HCT116 (cell line): ENCODE data around the gene SHROOM3. TPM values are rescaled to one million over a fixed set of nuclear protein-coding genes. Genes with fewer than 3 reads are reported as not detected.

ENCODE experiments used
- ATAC-seq: fragments of 200-7000 bp; cut with Tn5 transposase; 2 replicates; pipeline ENCODE4 v1.9.1; 2020; ENCODE audit warnings: mild to moderate bottlenecking, moderate library complexity
- BruUV-seq: library from RNA; stranded (reverse); fragments of 400-500 nt; replicated peaks from 2 replicates; lab custom pipeline; 2021; lab: Mats Ljungman, UMichigan
- CTCF ChIA-PET: fragments of 300-600 bp; sonication (Branson Sonifier 250); formaldehyde crosslinking; loops from one replicate; lab custom pipeline; 2021; ENCODE audit warnings: antibody characterized with exemption; lab: Charles Lee
- POLR2A ChIA-PET: fragments of 300-600, 350-600 bp; sonication (Branson Sonifier 250); formaldehyde crosslinking; loops from one replicate; lab custom pipeline; 2021; ENCODE audit warnings: antibody characterized with exemption; lab: Charles Lee
- RAD21 ChIA-PET, 2 experiments: fragments of 300-600 bp; sonication (Branson Sonifier 250); formaldehyde crosslinking; loops; one replicate each; lab custom pipeline; 2023; ENCODE audit warnings: low total read pairs in 2 of 2; ENCODE audit not compliant: uncharacterized antibody in 2 of 2, unreplicated experiment in 2 of 2, low non-redundant PET in 1 of 2; lab: Charles Lee
- DNase-seq: peaks from one replicate; pipeline ENCODE4 v3.0.0-alpha.2; 2010; ENCODE audit warnings: low read depth, low spot score
- H2AFZ ChIP-seq: fragments of 200-600 bp; shearing (Covaris generic), sonication (generic); 2 replicates; pipeline ENCODE4 v1.6.1; 2017; ENCODE audit warnings: low read depth, mixed run types, mixed read lengths, antibody characterized with exemption, low read length; ENCODE audit not compliant: poor library complexity, severe bottlenecking
- H3K27ac ChIP-seq: 2 replicates; pipeline ENCODE4 v1.5.1; 2012; ENCODE audit warnings: low read depth, low read length
- H3K27me3 ChIP-seq: fragments of 200-600 bp; sonication (generic); 2 replicates; pipeline ENCODE4 v1.6.1; 2016; ENCODE audit warnings: mixed run types, low read length, mixed read lengths; ENCODE audit not compliant: insufficient read depth
- H3K36me3 ChIP-seq, 2 experiments: fragments of 200-500 bp in 1 of 2; fragments of 200-600 bp in 1 of 2; sonication (Bioruptor generic) in 1 of 2; sonication (generic) in 1 of 2; 2 replicates each; pipeline versions ENCODE4 v1.5.1 to v1.6.1; 2014 to 2016; ENCODE audit warnings: low read length in 2 of 2, inconsistent platforms in 1 of 2, mixed read lengths in 1 of 2, mixed run types in 1 of 2; ENCODE audit not compliant: insufficient read depth in 2 of 2, control insufficient read depth in 1 of 2
- H3K4me1 ChIP-seq, 2 experiments: fragments of 200-600 bp in 1 of 2; sonication (generic) in 1 of 2; 2 replicates each; pipeline versions ENCODE4 v1.5.1 to v1.6.1; 2012 to 2017; ENCODE audit warnings: low read length in 2 of 2, inconsistent platforms in 1 of 2, mild to moderate bottlenecking in 1 of 2, mixed read lengths in 1 of 2, mixed run types in 1 of 2, moderate library complexity in 1 of 2; ENCODE audit not compliant: insufficient read depth in 2 of 2, control insufficient read depth in 1 of 2
- H3K4me2 ChIP-seq: fragments of 200-600 bp; sonication (generic); 2 replicates; pipeline ENCODE4 v1.6.1; 2017; ENCODE audit warnings: mixed run types, low read length, mixed read lengths
- H3K4me3 ChIP-seq, 2 experiments: fragments of 200-600 bp in 1 of 2; sonication (generic) in 1 of 2; replicated peaks in 1 of 2; 2 replicates each; pipeline ENCODE4 v1.5.1; 2011 to 2016; ENCODE audit warnings: low read length in 2 of 2, control low read depth in 1 of 2, low read depth in 1 of 2, mild to moderate bottlenecking in 1 of 2, mixed read lengths in 1 of 2, mixed run types in 1 of 2
- H3K79me2 ChIP-seq: fragments of 200-600 bp; sonication (generic); 2 replicates; pipeline ENCODE4 v1.6.1; 2017; ENCODE audit warnings: mild to moderate bottlenecking, mixed run types, low read length, moderate library complexity, mixed read lengths; ENCODE audit not compliant: insufficient read depth
- H3K9ac ChIP-seq: fragments of 200-600 bp; sonication (generic); 2 replicates; pipeline ENCODE4 v1.6.1; 2016; ENCODE audit warnings: low read length, mixed read lengths
- H3K9me2 ChIP-seq: fragments of 200-600 bp; sonication (generic), shearing (Covaris generic); 2 replicates; pipeline ENCODE4 v1.6.1; 2017; ENCODE audit warnings: mixed run types, mild to moderate bottlenecking, moderate library complexity; ENCODE audit not compliant: insufficient read depth
- H3K9me3 ChIP-seq, 2 experiments: fragments of 200-500 bp in 1 of 2; fragments of 200-600 bp in 1 of 2; sonication (Bioruptor generic) in 1 of 2; sonication (generic) in 1 of 2; 2 replicates each; pipeline ENCODE4 v1.6.1; 2014 to 2017; ENCODE audit warnings: low read length in 2 of 2, mixed read lengths in 2 of 2, inconsistent platforms in 1 of 2, low read depth in 1 of 2, mild to moderate bottlenecking in 1 of 2, mixed run types in 1 of 2, moderate library complexity in 1 of 2; ENCODE audit not compliant: control insufficient read depth in 1 of 2, insufficient read depth in 1 of 2
- H4K20me1 ChIP-seq: fragments of 200-600 bp; sonication (generic), shearing (Covaris generic); 2 replicates; pipeline ENCODE4 v1.6.1; 2017; ENCODE audit warnings: mixed run types, mild to moderate bottlenecking, moderate library complexity; ENCODE audit not compliant: insufficient read depth
- ATF3 ChIP-seq: IDR thresholded peaks from 2 replicates; pipeline ENCODE4 v1.6.1; 2012
- CBX3 ChIP-seq: IDR thresholded peaks from 2 replicates; pipeline ENCODE4 v1.6.1; 2012; ENCODE audit warnings: low read depth
- CEBPB ChIP-seq: IDR thresholded peaks from 2 replicates; pipeline ENCODE4 v1.6.1; 2012; ENCODE audit warnings: low read depth
- EGR1 ChIP-seq: IDR thresholded peaks from 2 replicates; pipeline ENCODE4 v1.6.1; 2012; ENCODE audit warnings: low read depth
- ELF1 ChIP-seq: IDR thresholded peaks from 2 replicates; pipeline ENCODE4 v1.6.1; 2012; ENCODE audit warnings: low read depth, borderline replicate concordance
- EZH2 ChIP-seq: fragments of 200-600 bp; sonication (generic); IDR thresholded peaks from 2 replicates; pipeline ENCODE4 v1.6.1; 2017; ENCODE audit warnings: antibody characterized with exemption, mixed run types
- EZH2phosphoT487 ChIP-seq: fragments of 200-600 bp; IDR thresholded peaks from 2 replicates; pipeline ENCODE4 v1.6.1; 2018; ENCODE audit warnings: antibody characterized with exemption, borderline replicate concordance
- JUND ChIP-seq: IDR thresholded peaks from 2 replicates; pipeline ENCODE4 v1.6.1; 2012
- POLR2A ChIP-seq: IDR thresholded peaks from 2 replicates; pipeline ENCODE4 v1.7.0; 2011; ENCODE audit warnings: borderline replicate concordance; ENCODE audit not compliant: insufficient read depth, insufficient read length; ENCODE audit errors: extremely low read depth
- POLR2AphosphoS5 ChIP-seq: IDR thresholded peaks from 2 replicates; pipeline ENCODE4 v1.6.1; 2011; ENCODE audit warnings: mild to moderate bottlenecking, low read depth, low read length, moderate library complexity
- REST ChIP-seq: IDR thresholded peaks from 2 replicates; pipeline ENCODE4 v1.6.1; 2012; ENCODE audit warnings: low read depth
- SIN3A ChIP-seq: IDR thresholded peaks from 2 replicates; pipeline ENCODE4 v1.6.1; 2012; ENCODE audit warnings: low read depth
- SP1 ChIP-seq: IDR thresholded peaks from 2 replicates; pipeline ENCODE4 v1.6.1; 2012; ENCODE audit warnings: low read depth
- SRF ChIP-seq: IDR thresholded peaks from 2 replicates; pipeline ENCODE4 v1.6.1; 2012; ENCODE audit warnings: low read depth
- YY1 ChIP-seq: IDR thresholded peaks from 2 replicates; pipeline ENCODE4 v1.6.1; 2011; ENCODE audit warnings: low read length, low read depth, moderate library complexity, mild to moderate bottlenecking; ENCODE audit not compliant: insufficient replicate concordance; ENCODE audit errors: extremely low read depth
- ZBTB33 ChIP-seq: IDR thresholded peaks from 2 replicates; pipeline ENCODE4 v1.6.1; 2011; ENCODE audit warnings: mild to moderate bottlenecking, low read length, moderate library complexity; ENCODE audit not compliant: insufficient replicate concordance; ENCODE audit errors: extremely low read depth
- ZFX ChIP-seq: fragments of 450-650 bp; IDR thresholded peaks from 2 replicates; pipeline ENCODE4 v1.6.1; 2017
- ZNF274 ChIP-seq: fragments of 200-500 bp; sonication (Bioruptor generic); IDR thresholded peaks from 2 replicates; pipeline ENCODE4 v1.6.1; 2014; ENCODE audit warnings: mild to moderate bottlenecking, low read depth, low read length, inconsistent platforms
- intact Hi-C: fragments of 100-400 bp; cut with micrococcal nuclease; formaldehyde crosslinking; loops from 2 replicates; pipeline ENCODE4 v1.10.0; 2022
- total RNA-seq: library from RNA; stranded (reverse); gene quantifications from one replicate; pipeline ENCODE4 v1.2.1, GENCODE V29; 2021; ENCODE audit not compliant: unreplicated experiment

Gene SHROOM3
- total RNA-seq, 1 experiment from 2014 or later, result 22.5 TPM

- peaks cover 15 to 26% of the 10 kb centered on the region in 2 experiments for H3K4me1 ChIP-seq
- BruUV-seq, result no TSS peak
- no peaks in the 10 kb centered on the region; a peak in 1 of 4 replicates for H3K9me3 ChIP-seq
- DNase-seq, result no peak
- no peak overlapping the region for H3K4me2 ChIP-seq
- no peak overlapping the region for H2AFZ ChIP-seq
- no peak for ATAC-seq
- ChIA-PET POLR2A (no interaction called here), CTCF (no interaction called here), RAD21 (no interaction called here)
- H3K27ac ChIP-seq, result no peak overlapping the region
- intact Hi-C loops, result no loop called here
- H4K20me1 ChIP-seq, result no peaks in the 10 kb centered on the region
- H3K9ac ChIP-seq, result no peak overlapping the region
- no peak overlapping the region for H3K4me3 ChIP-seq
- no peaks in the 10 kb centered on the region for H3K9me2 ChIP-seq
- no peaks in the 10 kb centered on the region for H3K79me2 ChIP-seq
- H3K27me3 ChIP-seq, result no peaks in the 10 kb centered on the region
- H3K36me3 ChIP-seq, result no peaks in the 10 kb centered on the region
- no peak for TF ChIP-seq ZNF274
- no peak for TF ChIP-seq JUND
- no peak for TF ChIP-seq EZH2
- TF ChIP-seq ZFX, result no peak
- no peak for TF ChIP-seq ATF3
- TF ChIP-seq ELF1, result no peak
Observed at GRCh38 chr4:76463568-76463967, 28.5 kb downstream of the SHROOM3 start.

- H3K79me2 ChIP-seq, result no peaks in the 10 kb centered on the region
- no peak for ATAC-seq
- H3K27me3 ChIP-seq, result no peaks in the 10 kb centered on the region
- H3K27ac ChIP-seq, result no peak overlapping the region
- no peak overlapping the region for H3K4me3 ChIP-seq
- H3K4me2 ChIP-seq, result no peak overlapping the region
- no TSS peak for BruUV-seq
- DNase-seq, result no peak
- H3K36me3 ChIP-seq, result no peaks in the 10 kb centered on the region
- ChIA-PET POLR2A (interaction anchor here (1.0 to 1.1 kb wide), 2 partner anchors 11 to 13 kb away, joined by 4 read pairs; no protein-coding TSS in a partner anchor), CTCF (no interaction called here), RAD21 (no interaction called here)
- H3K9ac ChIP-seq, result no peak overlapping the region
- H3K9me3 ChIP-seq, result no peaks in the 10 kb centered on the region
- no peak overlapping the region for H2AFZ ChIP-seq
- intact Hi-C loops, result no loop called here
- no peaks in the 10 kb centered on the region for H3K9me2 ChIP-seq
- H3K4me1 ChIP-seq, result peaks cover 0 to 6% of the 10 kb centered on the region in 2 experiments; a peak in 1 of 4 replicates
- no peaks in the 10 kb centered on the region for H4K20me1 ChIP-seq
- TF ChIP-seq CBX3, result no peak
- TF ChIP-seq POLR2AphosphoS5, result no peak
- no peak for TF ChIP-seq CEBPB
- no peak for TF ChIP-seq EGR1
- TF ChIP-seq YY1, result no peak
- no peak for TF ChIP-seq ZBTB33
- no peak for TF ChIP-seq EZH2phosphoT487
- TF ChIP-seq REST, result no peak
- TF ChIP-seq JUND, result no peak
- TF ChIP-seq SIN3A, result no peak
- no peak for TF ChIP-seq POLR2A
- no peak for TF ChIP-seq SP1
- TF ChIP-seq SRF, result no peak
Observed at GRCh38 chr4:76470064-76470463, 35.0 kb downstream of the SHROOM3 start.
